Myocyte (in vitro differentiated cells): ENCODE results near the gene SH3D21. TPM values are rescaled to one million over a fixed set of nuclear protein-coding genes. Genes with fewer than 3 reads are reported as not detected.
A peak's percentile ranks its signal among the peaks of the same experiment; 100 is the strongest.

ENCODE experiments used
- DNase-seq: peaks from one replicate; pipeline ENCODE4 v3.0.0-alpha.2; 2012; ENCODE audit warnings: low read depth
- total RNA-seq: library from RNA; depleted of rRNA; stranded (reverse); fragments of >200 nt; gene quantifications from 2 replicates; pipeline ENCODE4 v1.2.3, GENCODE V29; 2014

The SH3D21 gene
- total RNA-seq, 1 donor from 2014 or later, result 1.2 TPM

GRCh38 chr1:36328713-36329112 lies 22.5 kb downstream of the SH3D21 start:
- DNase-seq, result no peak

GRCh38 chr1:36329817-36330216 lies 23.6 kb downstream of the SH3D21 start:
- DNase-seq, result no peak

GRCh38 chr1:36330940-36331339 lies 24.8 kb downstream of the SH3D21 start:
- DNase-seq, result no peak

- no peak for DNase-seq
Observed at GRCh38 chr1:36337830-36338229, 31.7 kb downstream of the SH3D21 start.

GRCh38 chr1:36339215-36339614 lies 33.0 kb downstream of the SH3D21 start:
- no peak for DNase-seq

- no peak for DNase-seq
Observed at GRCh38 chr1:36339615-36340014, 33.4 kb downstream of the SH3D21 start.

- no peak for DNase-seq
Observed at GRCh38 chr1:36341626-36342320, 35.6 kb downstream of the SH3D21 start.

GRCh38 chr1:36342426-36343185 lies 36.4 kb downstream of the SH3D21 start:
- peak; percentile 76 for DNase-seq

- DNase-seq, result no peak
Observed at GRCh38 chr1:36343651-36344394, 37.7 kb downstream of the SH3D21 start.

GRCh38 chr1:36344395-36344680 lies 38.2 kb downstream of the SH3D21 start:
- no peak for DNase-seq

GRCh38 chr1:36345353-36345752 lies 39.2 kb downstream of the SH3D21 start:
- no peak for DNase-seq

GRCh38 chr1:36346741-36347370 lies 40.7 kb downstream of the SH3D21 start:
- no peak for DNase-seq

GRCh38 chr1:36349241-36349671 lies 43.1 kb downstream of the SH3D21 start:
- DNase-seq, result peak; percentile 65

- peak; percentile 62 for DNase-seq
Observed at GRCh38 chr1:36349839-36350238, 43.7 kb downstream of the SH3D21 start.

GRCh38 chr1:36350659-36351226 lies 44.6 kb downstream of the SH3D21 start:
- peak; percentile 93 for DNase-seq

- peak; percentile 85 for DNase-seq
Observed at GRCh38 chr1:36351227-36351977, 45.2 kb downstream of the SH3D21 start.

GRCh38 chr1:36352125-36352909 lies 46.1 kb downstream of the SH3D21 start:
- DNase-seq, result peak; percentile 17

GRCh38 chr1:36352910-36353878 lies 47.0 kb downstream of the SH3D21 start:
- peak; percentile 84 for DNase-seq

GRCh38 chr1:36354486-36354885 lies 48.3 kb downstream of the SH3D21 start:
- DNase-seq, result no peak
